GM21515 (cell line): Measurements from ENCODE around the gene WNT2.

Experiments
- ATAC-seq: cut with Tn5 transposase; IDR thresholded peaks from one replicate; pipeline ENCODE4 v1.9.1; 2021; ENCODE audit not compliant: unreplicated experiment

Gene WNT2

GRCh38 chr7:117322741-117323304 lies at the start of gene WNT2:
Gene WNT2, minus strand, starts transcription at chr7:117323058. Its CDS starts 69 bp downstream, at chr7:117322989.
- ATAC-seq = no peak

- ATAC-seq = no peak
Observed at GRCh38 chr7:117372073-117372472, 49.2 kb upstream of the WNT2 start.

DNA sequence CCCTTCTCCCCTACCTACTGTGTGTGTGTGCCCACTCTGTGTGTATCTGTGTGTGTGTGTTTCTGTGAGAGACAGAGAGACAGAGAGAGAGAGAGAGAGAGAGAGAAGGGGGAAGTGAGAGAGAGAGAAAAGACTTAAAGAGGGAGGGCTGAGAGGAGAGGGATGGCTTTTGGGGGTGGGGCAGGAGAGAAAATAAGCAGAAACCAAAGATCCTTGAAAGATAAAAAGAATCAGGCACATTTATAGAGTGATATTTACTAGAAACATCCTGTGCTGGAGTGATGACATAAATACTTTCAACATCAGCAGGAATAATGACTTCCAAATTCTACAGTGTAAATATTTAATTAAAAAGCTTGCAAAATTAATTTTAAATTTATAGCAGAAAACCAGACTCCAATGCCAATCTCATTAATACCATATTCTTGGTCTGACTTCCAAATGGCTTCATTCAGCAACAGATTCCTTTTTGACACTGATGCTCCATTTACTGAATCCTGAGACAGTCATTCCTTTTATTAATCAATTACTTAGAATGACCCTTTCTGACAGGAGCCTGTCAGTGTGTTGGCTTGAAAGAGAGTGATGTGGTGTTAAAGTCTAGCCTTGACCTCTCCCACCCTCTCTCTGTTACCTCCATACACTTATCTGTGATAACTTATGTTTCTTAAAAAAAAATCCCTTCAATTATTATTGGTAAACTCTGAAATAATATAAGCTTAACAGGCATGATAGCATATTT lies 41.7 kb upstream of the WNT2 start:
- ATAC-seq = no peak

DNA sequence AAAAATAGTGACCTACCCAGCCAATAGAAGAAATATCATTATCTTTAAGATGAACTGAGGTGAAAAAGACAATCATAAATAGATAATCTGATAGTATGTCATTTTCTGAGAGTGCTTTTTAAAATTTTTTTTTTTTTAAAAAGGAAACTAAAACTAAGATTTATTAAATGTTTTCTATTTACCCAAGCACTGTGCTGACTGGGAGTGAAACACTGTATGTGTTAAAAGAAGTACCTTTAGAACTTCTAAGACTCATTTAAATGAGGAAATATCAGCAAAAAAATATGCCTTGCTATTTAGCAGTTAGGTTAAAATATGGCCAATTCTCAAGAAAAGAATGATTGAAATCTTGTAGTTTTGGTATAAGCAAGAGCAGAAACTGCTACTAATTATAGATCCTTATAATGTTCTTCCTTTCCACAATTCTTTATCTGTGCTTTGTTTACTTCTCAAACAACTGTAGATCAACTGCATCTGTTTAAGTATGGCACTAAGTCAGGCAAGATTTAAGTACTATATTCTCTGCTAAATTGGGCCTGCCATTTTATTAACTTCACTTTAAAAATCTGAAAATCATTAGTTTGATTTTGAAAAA lies 39.5 kb upstream of the WNT2 start:
- ATAC-seq = no peak

DNA sequence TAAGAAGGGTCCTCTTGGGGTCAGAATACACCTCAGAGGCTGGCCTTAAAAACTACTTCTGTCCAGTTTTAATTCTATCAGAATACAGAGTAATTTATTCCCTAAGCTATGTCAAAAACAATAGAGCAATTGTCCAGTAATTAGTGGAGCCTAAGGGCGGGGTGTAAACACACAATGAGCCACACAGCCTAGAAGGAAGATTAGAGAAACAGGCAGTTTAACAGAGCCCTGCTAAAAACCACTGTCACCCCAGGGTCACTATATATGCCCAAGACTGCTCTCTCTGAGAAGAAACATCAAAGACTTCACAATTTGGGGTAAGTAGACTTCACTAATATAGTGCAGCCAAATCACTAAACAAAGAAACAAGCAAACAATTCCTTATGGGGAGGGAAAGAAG lies 27.2 kb upstream of the WNT2 start:
- ATAC-seq = no peak

DNA sequence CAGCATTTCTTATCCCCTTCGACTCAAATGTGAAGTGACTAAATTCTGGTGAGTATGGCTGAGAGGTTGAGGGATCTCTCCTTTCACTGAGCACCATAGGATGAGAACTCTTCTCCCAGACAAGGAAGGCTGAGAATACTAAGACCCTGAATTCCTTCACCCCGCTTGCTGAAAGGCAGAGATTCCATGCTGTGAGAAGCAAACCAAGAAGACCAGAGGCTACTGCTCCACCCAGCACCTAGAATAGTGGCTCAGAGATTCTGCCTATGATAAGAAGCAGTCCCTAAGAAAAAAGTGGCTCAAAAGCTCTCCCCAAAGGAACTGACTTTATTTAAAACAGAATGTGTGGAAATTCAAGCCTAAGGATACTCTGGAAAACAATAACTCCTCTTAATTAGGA lies 26.7 kb upstream of the WNT2 start:
- no peak for ATAC-seq

- ATAC-seq = peak; percentile 92
Observed at GRCh38 chr7:117347962-117348672, 25.3 kb upstream of the WNT2 start.

DNA sequence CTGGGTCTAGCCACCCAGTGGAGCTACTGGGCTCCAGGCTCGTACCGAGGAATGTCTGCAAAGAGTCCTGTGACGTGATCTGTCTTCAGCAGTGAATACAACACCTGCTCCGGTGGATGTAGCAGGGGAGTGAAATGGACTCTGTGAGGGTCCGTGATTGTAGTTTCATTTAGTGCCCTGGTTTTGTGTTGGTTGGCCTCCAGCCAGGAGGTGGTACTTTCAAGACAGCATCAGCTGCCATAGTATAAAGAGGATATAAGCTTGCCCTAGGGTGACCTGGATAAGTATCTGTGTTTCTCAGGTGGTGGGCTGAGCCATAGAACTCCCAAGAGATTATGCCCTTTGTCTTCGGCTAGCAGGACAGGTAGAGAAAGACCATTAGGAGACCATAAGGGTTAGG lies 24.6 kb upstream of the WNT2 start:
- peak; percentile 14 for ATAC-seq

DNA sequence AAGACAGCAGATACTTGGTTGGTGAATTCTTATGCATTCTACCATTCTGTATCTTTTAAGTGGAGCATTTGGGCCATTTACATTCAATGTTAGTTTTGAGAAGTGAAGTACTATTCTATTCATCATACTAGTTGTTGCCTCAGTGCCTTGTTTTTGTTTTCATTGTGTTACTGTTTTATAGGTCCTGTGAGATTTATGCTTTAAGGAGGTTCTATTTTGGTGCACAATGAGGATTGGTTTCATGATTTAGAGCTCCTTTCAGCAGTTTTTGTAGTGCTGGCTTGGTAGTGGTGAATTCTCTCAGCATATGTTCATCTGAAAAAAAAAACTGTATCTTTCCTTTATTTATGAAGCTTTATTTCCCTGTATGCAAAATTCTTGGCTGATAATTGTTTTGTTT lies 23.3 kb upstream of the WNT2 start:
- no peak for ATAC-seq

DNA sequence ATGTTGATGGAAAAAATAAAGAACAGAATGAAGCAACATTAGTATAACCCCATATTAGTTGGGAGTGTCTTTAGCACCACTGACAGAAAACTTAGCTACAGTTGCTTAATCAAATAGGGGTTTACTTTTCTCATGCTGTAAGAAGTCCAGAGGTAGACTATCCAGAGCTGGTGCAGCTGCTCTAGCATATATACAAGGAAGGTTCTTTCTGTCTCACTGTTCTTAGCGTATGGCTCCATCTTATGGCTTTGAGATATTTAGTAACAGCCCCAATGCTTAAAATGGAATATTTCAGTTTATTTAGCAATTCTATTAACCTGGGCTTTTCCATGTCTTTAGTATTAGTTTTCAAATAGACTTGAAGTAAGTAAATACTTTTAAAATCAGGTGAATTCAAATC lies 15.2 kb upstream of the WNT2 start:
- ATAC-seq = no peak

GRCh38 chr7:117333168-117333567 lies 10.3 kb upstream of the WNT2 start:
- no peak for ATAC-seq

DNA sequence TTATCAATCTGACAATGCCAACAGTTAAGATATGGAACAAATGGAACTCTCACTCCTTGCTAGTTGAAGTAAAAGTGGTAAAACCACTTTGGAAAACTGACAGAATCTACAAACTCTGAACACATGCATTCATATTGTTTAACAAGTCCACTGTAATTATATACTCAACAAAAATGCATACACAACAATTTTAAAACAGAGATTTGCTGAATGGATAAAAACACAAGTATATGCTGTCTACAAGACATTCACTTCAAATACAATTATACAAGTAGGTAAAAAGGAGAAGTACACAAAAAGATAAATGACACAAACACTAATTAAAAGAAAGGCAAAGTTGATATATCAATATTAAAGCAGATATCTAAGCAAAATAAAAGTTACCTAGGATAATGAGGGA lies 9.2 kb upstream of the WNT2 start:
- no peak for ATAC-seq

- ATAC-seq = no peak
Observed at GRCh38 chr7:117325836-117326235, 3.0 kb upstream of the WNT2 start.

DNA sequence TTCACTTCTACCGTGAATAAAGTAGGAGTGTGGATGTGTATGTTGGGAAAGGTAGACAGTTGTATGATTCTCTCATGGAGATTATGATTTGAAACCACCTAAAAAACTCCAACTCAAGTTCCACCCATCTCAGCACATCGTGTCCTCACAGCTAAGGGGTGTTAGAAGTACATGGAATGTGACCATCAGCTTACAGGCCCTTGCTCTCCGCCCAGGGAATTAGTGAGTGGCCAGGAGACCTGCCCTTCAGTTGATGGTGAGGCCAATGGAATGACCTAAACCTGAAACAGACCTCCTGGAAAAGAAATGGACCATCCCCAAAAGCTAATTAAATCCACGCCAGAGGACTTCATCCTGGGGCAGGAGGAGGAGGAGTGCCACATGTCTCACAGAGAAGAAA lies 2.1 kb upstream of the WNT2 start:
- no peak for ATAC-seq

DNA sequence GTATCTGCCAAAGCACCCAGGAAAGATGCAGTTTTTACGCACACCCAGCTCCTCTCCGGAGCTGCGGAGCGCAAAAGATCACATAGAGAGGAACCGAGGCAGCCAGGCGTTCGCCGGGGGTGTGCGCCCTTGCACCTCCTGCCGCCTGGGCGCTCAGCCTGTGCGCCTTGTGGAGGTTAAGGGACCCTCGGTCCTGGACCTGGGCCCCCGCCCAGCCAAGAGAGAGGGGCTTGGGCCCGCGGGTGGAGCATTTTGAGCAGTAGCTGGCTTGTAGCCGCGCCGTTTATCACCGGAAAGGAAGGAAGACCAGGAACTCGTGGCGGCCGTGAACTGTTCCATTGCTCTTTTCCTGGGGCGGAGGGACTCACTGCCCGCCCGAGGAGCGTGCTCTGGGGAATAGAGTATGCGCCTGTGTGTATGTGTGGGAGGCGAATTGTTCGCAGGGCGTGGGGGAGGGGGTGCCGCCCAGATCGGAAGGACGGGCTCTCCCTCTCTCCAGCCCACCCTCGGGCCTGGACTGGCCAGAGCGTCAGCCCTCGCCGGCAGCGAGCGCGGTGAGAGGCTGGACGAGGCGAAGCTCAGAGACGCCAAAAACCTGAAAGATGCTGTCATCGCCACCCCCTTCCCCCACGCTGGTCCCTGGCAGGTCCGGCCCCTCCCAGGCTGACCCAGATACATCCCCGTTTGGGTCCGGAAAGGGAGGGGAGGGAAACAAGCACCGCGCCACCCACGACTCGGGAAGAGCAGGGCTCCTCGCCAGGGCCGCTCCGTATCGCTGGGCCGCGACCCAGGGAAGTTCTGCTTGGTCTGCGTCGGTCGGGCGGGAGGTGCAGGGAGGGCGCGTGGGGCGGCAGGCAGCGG lies 1.2 kb upstream of the WNT2 start:
- ATAC-seq = no peak

DNA sequence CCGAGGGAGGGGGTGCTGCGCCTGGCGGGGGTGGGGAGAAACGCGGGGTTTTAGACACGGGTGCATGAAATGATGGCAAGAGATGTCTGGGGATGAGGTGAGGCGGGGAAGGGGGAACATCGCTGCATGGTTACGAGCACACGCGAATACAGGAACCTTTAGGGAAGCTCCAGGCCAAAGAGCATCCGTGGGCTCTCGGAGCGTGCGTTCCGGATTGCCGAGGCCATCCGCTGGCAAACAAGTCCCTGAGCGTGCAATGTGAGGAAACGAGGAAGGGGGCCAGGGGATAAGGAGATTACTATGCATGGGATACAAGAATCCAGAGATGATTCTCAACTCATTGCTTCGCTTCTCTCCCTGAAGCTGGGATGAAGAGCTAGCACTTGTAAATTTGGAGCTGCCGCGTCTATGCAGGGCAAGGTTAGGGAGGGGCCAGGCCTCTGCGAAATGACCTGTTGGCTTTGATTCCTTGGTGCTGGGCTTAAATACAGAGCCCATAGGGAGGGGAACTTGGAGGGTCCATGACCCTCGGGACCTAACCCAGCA lies 520 bp upstream of the WNT2 start:
- ATAC-seq = no peak

DNA sequence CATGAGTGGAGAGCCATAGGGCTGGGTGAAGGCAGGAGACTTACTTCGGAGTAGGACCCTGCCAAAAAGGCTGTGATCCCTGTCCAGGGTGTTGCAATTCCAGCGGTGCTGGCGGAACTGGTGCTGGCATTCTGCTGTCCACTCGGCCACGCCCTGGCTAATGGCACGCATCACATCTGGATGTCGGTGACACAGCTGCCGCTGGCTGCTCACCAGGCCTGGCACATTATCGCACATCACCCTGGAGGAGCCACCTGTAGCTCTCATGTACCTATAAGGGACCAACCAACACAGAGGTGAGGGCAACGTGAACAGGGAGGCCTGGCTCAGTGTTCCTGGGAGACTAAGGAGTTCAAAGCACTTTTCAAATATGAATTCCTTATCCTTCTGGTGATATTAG lies 2.3 kb downstream of the WNT2 start:
- no peak for ATAC-seq

GRCh38 chr7:117319181-117319580 lies 3.7 kb downstream of the WNT2 start:
- no peak for ATAC-seq

- ATAC-seq = no peak
Observed at GRCh38 chr7:117313582-117313981, 9.3 kb downstream of the WNT2 start.
